T-cell (primary cell): ENCODE data around the gene ITPR2. TPM values are rescaled to one million over a fixed set of nuclear protein-coding genes. Genes with fewer than 3 reads are reported as not detected.

Experiments used
- ATAC-seq, 4 experiments: fragments of 200-7000 bp in 3 of 4; fragments of 150-1000 bp in 1 of 4; cut with Tn5 transposase; replicated peaks in 1 of 4; 1 replicate in 3 of 4; 2 replicates in 1 of 4; pipeline ENCODE4 v1.10.0; 2021; ENCODE audit warnings: moderate library complexity in 3 of 4, mild to moderate bottlenecking in 2 of 4, moderate number of reproducible peaks in 1 of 4
- CTCF ChIA-PET, 2 donors: fragments of 300-600 bp; sonication (Branson Sonifier 250); formaldehyde crosslinking; loops; one replicate each; lab custom pipeline; 2022; ENCODE audit warnings: antibody characterized with exemption in 2 of 2; lab: Charles Lee
- POLR2A ChIA-PET, 2 donors: fragments of 300-600 bp; sonication (Branson Sonifier 250); formaldehyde crosslinking; loops; one replicate each; lab custom pipeline; 2022; ENCODE audit warnings: antibody characterized with exemption in 2 of 2; lab: Charles Lee
- DNase-seq, 35 experiments: peaks; one replicate each; pipeline versions ENCODE4 v3.0.0 to v3.0.0-alpha.2; 2013 to 2023
- H3K27ac ChIP-seq: one replicate; pipeline ENCODE4 v1.5.1; 2013; ENCODE audit warnings: low read length
- H3K27me3 ChIP-seq, 2 experiments: replicated peaks in 1 of 2; 1 replicate in 1 of 2; 2 replicates in 1 of 2; pipeline versions ENCODE4 v1.6.1 to v1.7.0; 2013; ENCODE audit warnings: low read length in 1 of 2, mixed read lengths in 1 of 2; ENCODE audit not compliant: control insufficient read depth in 2 of 2, insufficient read depth in 2 of 2; ENCODE audit errors: extremely low read depth in 1 of 2
- H3K36me3 ChIP-seq, 2 donors: 1 replicate in 1 of 2; 2 replicates in 1 of 2; pipeline versions ENCODE4 v1.6.1 to v1.7.0; 2013; ENCODE audit warnings: low read length in 1 of 2; ENCODE audit not compliant: control insufficient read depth in 2 of 2, insufficient read depth in 1 of 2; ENCODE audit errors: extremely low read depth in 1 of 2
- H3K4me1 ChIP-seq, 2 experiments: 1 replicate in 1 of 2; 2 replicates in 1 of 2; pipeline versions ENCODE4 v1.6.1 to v1.7.0; 2013; ENCODE audit warnings: low read length in 2 of 2, mixed read lengths in 1 of 2; ENCODE audit not compliant: insufficient read depth in 2 of 2, control insufficient read depth in 1 of 2; ENCODE audit errors: extremely low read depth in 1 of 2
- H3K4me3 ChIP-seq, 2 donors: 1 replicate in 1 of 2; 2 replicates in 1 of 2; pipeline versions ENCODE4 v1.5.1 to v1.7.0; 2013; ENCODE audit warnings: mild to moderate bottlenecking in 2 of 2, low read length in 1 of 2, moderate library complexity in 1 of 2; ENCODE audit not compliant: control insufficient read depth in 1 of 2; ENCODE audit errors: extremely low read depth in 1 of 2
- H3K9me3 ChIP-seq: 2 replicates; pipeline ENCODE4 v1.7.0; 2013
- H3K27ac Mint-ChIP-seq, 2 donors: one replicate each; pipeline ENCODE4 v1.8.0; 2020 to 2021; ENCODE audit warnings: mild to moderate bottlenecking in 2 of 2, mixed read lengths in 2 of 2
- H3K27me3 Mint-ChIP-seq, 2 donors: one replicate each; pipeline ENCODE4 v1.8.0; 2021 to 2022; ENCODE audit warnings: mixed read lengths in 2 of 2
- H3K36me3 Mint-ChIP-seq: one replicate; pipeline ENCODE4 v1.8.0; 2021; ENCODE audit warnings: mixed read lengths
- H3K4me1 Mint-ChIP-seq, 3 donors: one replicate each; pipeline ENCODE4 v1.8.0; 2020 to 2022; ENCODE audit warnings: mixed read lengths in 3 of 3, mild to moderate bottlenecking in 1 of 3
- H3K4me3 Mint-ChIP-seq, 3 donors: one replicate each; pipeline ENCODE4 v1.8.0; 2020 to 2022; ENCODE audit warnings: mild to moderate bottlenecking in 3 of 3, mixed read lengths in 3 of 3, moderate library complexity in 3 of 3
- H3K9me3 Mint-ChIP-seq, 3 donors: one replicate each; pipeline ENCODE4 v1.8.0; 2020 to 2022; ENCODE audit warnings: mixed read lengths in 3 of 3
- WGBS: methylation state at CpG from one replicate; pipeline ENCODE4 v1.1.5; 2013; ENCODE audit warnings: missing lambda C conversion rate; ENCODE audit not compliant: insufficient coverage; 5-methylcytosine and 5-hydroxymethylcytosine counted together
- total RNA-seq, 35 experiments: library from RNA in 6 of 35; stranded (reverse) in 6 of 35; fragments of 120-200 nt in 1 of 35; gene quantifications; one replicate each; pipeline versions ENCODE4 v1.2.1 to v1.2.4 and lab custom pipeline; 2013 to 2026

Gene ITPR2
- total RNA-seq, 5 donors from 2014 or later (not counting 1 experiment from before 2014, with no cell fraction given) = 38.8 to 52.5 (median 44.5) TPM

DNA sequence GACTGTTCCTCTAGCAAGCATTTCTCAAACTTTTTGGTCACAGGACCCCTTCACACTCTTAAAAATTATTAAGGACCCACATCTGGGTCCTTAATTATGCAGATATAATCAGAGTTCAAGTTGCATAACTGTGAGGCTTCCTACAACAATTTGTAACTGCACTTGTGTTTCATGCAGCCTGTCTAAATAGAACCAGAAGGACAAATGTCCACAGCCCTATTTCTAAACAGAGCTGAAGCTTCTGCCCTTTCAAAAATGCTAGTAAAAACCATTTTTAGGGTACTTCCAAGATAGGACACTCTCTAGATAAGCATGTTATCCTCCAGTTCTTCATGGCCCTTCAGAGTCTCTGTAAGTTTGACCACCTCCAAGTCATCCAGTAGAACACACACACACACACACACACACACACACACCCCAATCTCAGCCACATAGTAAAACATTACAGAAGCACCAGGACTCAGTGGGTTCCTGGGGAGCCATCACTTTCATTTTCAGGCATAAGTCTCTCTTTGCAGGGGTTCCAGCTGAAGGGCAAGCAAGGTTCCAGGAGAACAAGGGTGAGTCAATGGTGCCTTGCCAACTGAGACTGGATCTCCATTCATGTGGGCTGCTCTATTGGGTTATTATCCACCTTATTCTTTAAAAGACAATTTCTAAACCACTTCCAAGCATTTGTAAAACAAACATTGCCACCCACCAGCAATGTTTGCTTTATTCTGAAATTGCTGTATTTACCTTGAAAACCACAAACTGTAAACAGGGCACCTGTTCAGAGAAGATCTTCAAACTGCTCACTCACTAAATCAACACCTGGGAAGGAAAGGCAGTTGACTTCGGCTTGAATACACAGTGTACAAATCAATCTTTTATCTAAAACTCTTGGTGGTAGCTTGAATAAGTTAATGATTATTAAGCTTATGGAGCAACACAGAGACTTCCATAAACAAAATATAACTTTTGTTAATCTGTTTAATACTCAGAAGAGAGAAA lies 64.1 kb downstream of the ITPR2 start:
- H3K27me3 Mint-ChIP-seq = no peaks in the 10 kb centered on the region
- no peak for ATAC-seq
- H3K9me3 Mint-ChIP-seq = peaks cover 3 to 16% (median 5%) of the 10 kb centered on the region in 3 donors
- Histone ChIP-seq H3K27ac (no peak overlapping the region), H3K4me3 (no peak overlapping the region), H3K27me3 (no peaks in the 10 kb centered on the region), H3K36me3 (no peaks in the 10 kb centered on the region), H3K4me1 (peaks cover 0 to 4% of the 10 kb centered on the region in 2 experiments), H3K9me3 (no peaks in the 10 kb centered on the region)
- CTCF ChIA-PET = no interaction called here
- peaks cover 20 to 25% (median 23%) of the 10 kb centered on the region in 3 donors for H3K4me1 Mint-ChIP-seq
- no peak overlapping the region for H3K4me3 Mint-ChIP-seq
- no peak for DNase-seq
- no peak overlapping the region for H3K27ac Mint-ChIP-seq
- peaks cover 63% of the 10 kb centered on the region for H3K36me3 Mint-ChIP-seq
- no CpG with 5 or more reads among the region's 1 CpG for WGBS
- POLR2A ChIA-PET = no interaction called here

DNA sequence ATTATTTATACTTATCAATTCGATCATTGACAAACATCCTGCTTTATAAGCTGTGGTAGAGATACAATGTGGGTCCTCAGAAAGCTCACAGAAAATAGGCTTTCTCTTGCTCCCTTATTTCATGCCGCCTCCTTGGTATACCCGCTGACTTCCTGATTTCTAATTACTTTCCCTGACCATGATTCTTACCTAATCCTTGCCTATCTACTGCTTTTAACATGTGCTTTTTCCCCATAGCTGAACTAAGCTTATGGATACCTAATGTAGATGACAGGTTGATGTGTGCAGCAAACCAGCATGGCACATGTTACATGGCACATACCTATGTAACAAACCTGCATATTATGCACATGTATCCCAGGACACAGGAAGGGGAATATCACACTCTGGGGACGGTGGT lies 65.1 kb downstream of the ITPR2 start:
- ATAC-seq (no peak), DNase-seq (no peak)
- Histone ChIP-seq H3K4me1 (peaks cover 0 to 4% of the 10 kb centered on the region in 2 experiments), H3K9me3 (no peaks in the 10 kb centered on the region), H3K27me3 (no peaks in the 10 kb centered on the region), H3K27ac (no peak overlapping the region), H3K36me3 (no peaks in the 10 kb centered on the region), H3K4me3 (no peak overlapping the region)
- Mint-ChIP-seq H3K36me3 (peaks cover 63% of the 10 kb centered on the region), H3K27ac (no peak overlapping the region), H3K4me1 (peaks cover 18 to 25% (median 20%) of the 10 kb centered on the region in 3 donors), H3K9me3 (peaks cover 3 to 21% (median 9%) of the 10 kb centered on the region in 3 donors), H3K4me3 (no peak overlapping the region), H3K27me3 (no peaks in the 10 kb centered on the region)
- no CpG with 5 or more reads among the region's 4 CpGs for WGBS
- CTCF ChIA-PET = no interaction called here
- POLR2A ChIA-PET = no interaction called here

DNA sequence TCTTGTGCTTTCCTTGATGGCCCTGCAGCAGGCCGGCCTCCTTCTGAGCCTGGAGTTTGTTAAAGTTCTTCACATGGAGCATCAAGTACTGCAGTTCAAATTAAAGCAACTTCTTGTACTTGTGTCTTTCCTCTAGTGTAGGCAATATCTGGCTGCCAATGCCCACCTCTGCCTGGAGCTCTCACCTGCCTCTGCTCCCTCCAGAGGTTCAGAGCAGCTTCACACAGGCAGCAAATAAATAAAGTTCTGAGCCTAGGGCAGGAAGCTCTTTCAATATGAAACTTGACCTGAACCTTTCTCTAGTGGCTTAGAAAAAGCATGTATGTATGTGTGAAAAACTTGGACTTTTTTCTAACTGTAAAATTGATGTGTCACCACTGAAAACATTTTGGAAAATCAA lies 65.9 kb downstream of the ITPR2 start:
- CTCF ChIA-PET = no interaction called here
- no peak for DNase-seq

DNA sequence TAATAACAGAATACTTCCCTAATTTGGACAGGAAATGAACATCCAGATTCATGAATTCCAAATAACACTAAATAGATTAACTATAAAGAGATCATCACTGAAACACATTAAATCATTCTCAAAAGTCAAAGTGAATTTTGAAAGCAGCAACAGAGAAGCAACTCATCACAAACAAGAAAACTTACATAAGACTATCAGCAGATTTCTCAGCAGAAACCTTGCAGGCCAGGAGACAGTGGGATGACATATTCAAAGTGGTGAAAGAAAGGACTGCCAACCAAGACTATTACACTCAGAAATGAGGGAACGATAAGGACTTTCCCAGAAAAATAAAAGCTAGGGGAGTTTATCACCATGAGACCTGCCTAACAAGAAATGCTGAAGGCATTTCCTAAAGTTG lies 70.8 kb downstream of the ITPR2 start:
- CTCF ChIA-PET = no interaction called here

More for the DNA sequence above, 65.9 kb downstream of the ITPR2 start:
- H3K4me3 Mint-ChIP-seq = no peak overlapping the region
- H3K9me3 ChIP-seq = peaks cover 3% of the 10 kb centered on the region
- no peaks in the 10 kb centered on the region for H3K27me3 ChIP-seq
- H3K4me3 ChIP-seq = no peak overlapping the region
- peaks cover 0 to 4% of the 10 kb centered on the region in 2 experiments for H3K4me1 ChIP-seq
- no peaks in the 10 kb centered on the region for H3K36me3 ChIP-seq
- 86% methylated on average over 1 of the region's 1 CpG for WGBS
- peaks cover 17 to 25% (median 20%) of the 10 kb centered on the region in 3 donors for H3K4me1 Mint-ChIP-seq
- H3K27ac ChIP-seq = no peak overlapping the region
- no peaks in the 10 kb centered on the region for H3K27me3 Mint-ChIP-seq
- peaks cover 61% of the 10 kb centered on the region for H3K36me3 Mint-ChIP-seq
- H3K9me3 Mint-ChIP-seq = peaks cover 3 to 24% (median 10%) of the 10 kb centered on the region in 3 donors
- no peak for ATAC-seq
- no peak overlapping the region for H3K27ac Mint-ChIP-seq
- POLR2A ChIA-PET = no interaction called here

DNA sequence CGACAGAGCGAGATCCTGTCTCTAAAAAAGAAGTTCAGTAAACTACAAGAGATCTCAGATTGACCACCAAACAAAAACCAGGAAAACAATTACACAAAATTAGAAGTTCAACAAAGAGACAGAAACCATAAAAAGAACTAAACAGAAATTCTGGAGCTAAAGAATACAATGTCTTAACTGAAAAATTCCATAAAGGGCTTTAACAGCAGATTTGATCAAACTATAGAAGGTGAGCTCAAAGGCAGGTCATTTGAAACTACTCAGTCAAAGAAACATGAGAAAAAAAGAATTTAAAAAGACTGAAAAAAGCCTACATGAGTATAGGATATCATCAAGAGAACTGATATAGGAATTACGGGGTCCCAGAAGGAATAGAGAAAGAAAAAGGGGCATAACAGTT lies 71.2 kb downstream of the ITPR2 start:
- peaks cover 50% of the 10 kb centered on the region for H3K36me3 Mint-ChIP-seq
- Histone ChIP-seq H3K36me3 (peaks cover 0 to 3% of the 10 kb centered on the region in 2 donors), H3K4me3 (no peak overlapping the region), H3K27ac (no peak overlapping the region), H3K9me3 (peaks cover 3% of the 10 kb centered on the region), H3K27me3 (no peaks in the 10 kb centered on the region), H3K4me1 (no peaks in the 10 kb centered on the region)
- WGBS = no CpG with 5 or more reads among the region's 3 CpGs
- peaks cover 6 to 36% (median 20%) of the 10 kb centered on the region in 3 donors for H3K9me3 Mint-ChIP-seq
- no peak for DNase-seq
- ChIA-PET CTCF (no interaction called here), POLR2A (no interaction called here)
- H3K4me3 Mint-ChIP-seq = no peak overlapping the region
- no peak for ATAC-seq
- no peaks in the 10 kb centered on the region for H3K27me3 Mint-ChIP-seq
- no peaks in the 10 kb centered on the region for H3K4me1 Mint-ChIP-seq
- H3K27ac Mint-ChIP-seq = no peak overlapping the region

More for the DNA sequence above, 70.8 kb downstream of the ITPR2 start:
- H3K36me3 ChIP-seq = peaks cover 0 to 3% of the 10 kb centered on the region in 2 donors
- no peaks in the 10 kb centered on the region for H3K27me3 ChIP-seq
- ATAC-seq (no peak), DNase-seq (no peak)
- no peak overlapping the region for H3K4me3 ChIP-seq
- Mint-ChIP-seq H3K27ac (no peak overlapping the region), H3K4me3 (no peak overlapping the region), H3K36me3 (peaks cover 54% of the 10 kb centered on the region), H3K4me1 (no peaks in the 10 kb centered on the region), H3K27me3 (no peaks in the 10 kb centered on the region), H3K9me3 (peaks cover 6 to 36% (median 23%) of the 10 kb centered on the region in 3 donors)
- no peak overlapping the region for H3K27ac ChIP-seq
- H3K9me3 ChIP-seq = peaks cover 3% of the 10 kb centered on the region
- WGBS = no CpG with 5 or more reads among the region's 1 CpG
- H3K4me1 ChIP-seq = no peaks in the 10 kb centered on the region
- POLR2A ChIA-PET = no interaction called here

DNA sequence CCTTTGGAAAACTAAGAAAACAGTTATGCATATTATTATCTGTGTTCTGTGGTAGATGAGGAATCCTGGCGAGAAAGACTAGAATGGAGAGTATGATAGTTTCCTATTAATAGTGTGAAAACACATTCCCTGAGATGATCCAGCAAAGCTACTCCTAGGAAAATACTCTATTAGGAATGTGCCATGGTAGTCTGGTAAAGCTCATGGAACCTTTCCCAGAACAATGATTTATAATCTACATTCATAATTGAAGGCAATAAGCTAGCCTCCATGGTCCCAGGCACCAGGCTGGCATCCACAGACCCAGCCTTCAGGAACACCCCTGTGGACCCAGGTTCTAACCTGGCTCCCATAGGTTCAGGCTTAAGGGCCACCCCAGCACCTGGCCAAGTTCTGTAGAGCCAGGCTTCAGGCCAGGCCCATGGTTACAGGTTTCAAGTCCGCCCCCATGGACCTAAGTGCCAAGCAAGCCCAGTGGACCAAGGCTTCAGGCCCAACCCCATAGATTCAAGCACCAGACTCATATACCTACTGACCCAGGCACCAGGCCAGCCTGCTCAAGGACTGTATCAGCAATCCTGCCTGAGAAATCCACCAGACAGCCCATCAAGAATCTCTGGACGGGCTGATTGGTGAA lies 72.2 kb downstream of the ITPR2 start:
- DNase-seq (no peak), ATAC-seq (no peak)
- Mint-ChIP-seq H3K27me3 (no peaks in the 10 kb centered on the region), H3K27ac (no peak overlapping the region), H3K4me3 (no peak overlapping the region), H3K36me3 (peaks cover 49% of the 10 kb centered on the region), H3K9me3 (peaks cover 6 to 40% (median 24%) of the 10 kb centered on the region in 3 donors), H3K4me1 (no peaks in the 10 kb centered on the region)
- POLR2A ChIA-PET = no interaction called here
- peaks cover 0 to 3% of the 10 kb centered on the region in 2 donors for H3K36me3 ChIP-seq
- H3K4me1 ChIP-seq = no peaks in the 10 kb centered on the region
- WGBS = 100% methylated on average over 1 of the region's 3 CpGs
- H3K4me3 ChIP-seq = peak overlapping the region in 1 of 2 donors; percentile 10
- CTCF ChIA-PET = interaction anchor here in 1 of 2 donors (0.6 kb wide), 1 partner anchor 119 kb away, joined by 6 read pairs; no protein-coding TSS in a partner anchor
- H3K27me3 ChIP-seq = no peaks in the 10 kb centered on the region
- peaks cover 3% of the 10 kb centered on the region for H3K9me3 ChIP-seq
- H3K27ac ChIP-seq = no peak overlapping the region
